ENCODE data around the gene PTPN20. TPM values are rescaled to one million over a fixed set of nuclear protein-coding genes. Genes with fewer than 3 reads are reported as not detected.

The PTPN20 gene
- total RNA-seq, 3 donors from 2014 or later: 0.14 to 0.78 (median 0.71) TPM

GRCh38 chr10:47050618-47051455 lies 139.6 kb downstream of the PTPN20 start:
- DNase-seq (no peak), ATAC-seq (no peak)
- H3K4me3 Mint-ChIP-seq: no peak overlapping the region
- peaks cover 16% of the 10 kb centered on the region for H3K4me1 Mint-ChIP-seq (ENCODE audit: low read depth)
- no peaks in the 10 kb centered on the region for H3K27me3 Mint-ChIP-seq (ENCODE audit: low read depth)
- no peaks in the 10 kb centered on the region for H3K36me3 Mint-ChIP-seq (ENCODE audit: insufficient read depth)
- no peaks in the 10 kb centered on the region for H3K9me3 Mint-ChIP-seq

DNA sequence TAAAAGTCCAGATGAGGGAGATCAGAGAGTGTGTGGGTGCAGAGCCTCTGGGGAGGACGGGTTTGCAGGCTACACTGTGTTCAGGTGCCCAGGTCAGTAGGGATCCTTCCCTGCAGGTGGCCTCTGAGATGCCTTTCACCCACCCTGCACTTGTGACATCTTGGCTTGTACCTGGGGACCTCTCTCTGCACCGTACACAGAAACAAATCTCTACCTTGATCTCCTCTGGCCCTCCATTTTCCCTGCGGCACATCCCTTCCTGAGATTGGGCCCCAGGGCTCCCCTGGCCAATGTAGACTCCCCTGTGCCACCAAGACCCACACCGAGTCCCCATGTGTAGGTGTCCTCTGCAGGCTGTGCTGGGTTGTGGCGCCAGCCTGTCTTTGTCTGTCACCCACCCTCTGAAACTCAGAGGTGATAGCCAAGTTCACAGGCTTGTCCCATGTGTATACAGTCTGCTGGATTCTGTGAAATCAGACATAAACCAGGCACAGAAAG lies 140.6 kb downstream of the PTPN20 start:
- Mint-ChIP-seq H3K9me3 (no peaks in the 10 kb centered on the region), H3K36me3 (ENCODE audit: insufficient read depth) (no peaks in the 10 kb centered on the region), H3K27me3 (ENCODE audit: low read depth) (no peaks in the 10 kb centered on the region), H3K4me1 (ENCODE audit: low read depth) (peaks cover 16% of the 10 kb centered on the region), H3K4me3 (no peak overlapping the region)
- ATAC-seq: no peak
- no peak for DNase-seq
